ENCODE measurements around the gene GLT8D2. TPM values are rescaled to one million over a fixed set of nuclear protein-coding genes. Genes with fewer than 3 reads are reported as not detected.

GLT8D2 gene
- total RNA-seq, 4 donors from 2014 or later, result 0.61 to 4.8 (median 2.7) TPM; not detected in 1

DNA sequence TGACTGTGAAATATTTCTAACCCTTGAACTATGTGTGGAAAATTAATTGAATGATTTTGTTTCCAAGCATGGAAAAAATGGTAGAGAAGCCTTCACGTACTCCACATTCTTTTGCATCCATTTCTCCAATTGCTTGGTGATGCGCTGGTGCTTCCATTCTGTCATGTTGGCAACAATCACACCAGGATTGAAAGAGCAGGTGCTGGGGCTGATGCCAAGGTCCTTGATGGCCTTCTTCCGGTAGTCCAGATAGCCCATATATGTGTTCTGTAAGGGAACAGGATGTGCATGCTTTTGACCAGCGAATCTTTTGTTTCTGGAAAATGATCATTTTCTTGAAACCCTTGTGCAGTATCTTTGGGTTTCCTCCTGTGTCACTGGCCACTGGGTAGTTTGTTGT, 55.8 kb downstream of the GLT8D2 start:
- peaks cover 0 to 5% (median 0%) of the 10 kb centered on the region in 4 donors for H3K27me3 ChIP-seq
- peaks cover 0 to 22% (median 0%) of the 10 kb centered on the region in 3 donors for H3K36me3 ChIP-seq
- H3K4me3 ChIP-seq, result no peak overlapping the region
- H3K27ac ChIP-seq, result no peak overlapping the region
- no peak for DNase-seq
- intact Hi-C loops (cut with DNase I), result no loop called here
- no peaks in the 10 kb centered on the region for H3K9me3 ChIP-seq
- no peak for TF ChIP-seq POLR2A (IDR thresholded peaks at IDR 0.05)
- TF ChIP-seq, protein P1, sequence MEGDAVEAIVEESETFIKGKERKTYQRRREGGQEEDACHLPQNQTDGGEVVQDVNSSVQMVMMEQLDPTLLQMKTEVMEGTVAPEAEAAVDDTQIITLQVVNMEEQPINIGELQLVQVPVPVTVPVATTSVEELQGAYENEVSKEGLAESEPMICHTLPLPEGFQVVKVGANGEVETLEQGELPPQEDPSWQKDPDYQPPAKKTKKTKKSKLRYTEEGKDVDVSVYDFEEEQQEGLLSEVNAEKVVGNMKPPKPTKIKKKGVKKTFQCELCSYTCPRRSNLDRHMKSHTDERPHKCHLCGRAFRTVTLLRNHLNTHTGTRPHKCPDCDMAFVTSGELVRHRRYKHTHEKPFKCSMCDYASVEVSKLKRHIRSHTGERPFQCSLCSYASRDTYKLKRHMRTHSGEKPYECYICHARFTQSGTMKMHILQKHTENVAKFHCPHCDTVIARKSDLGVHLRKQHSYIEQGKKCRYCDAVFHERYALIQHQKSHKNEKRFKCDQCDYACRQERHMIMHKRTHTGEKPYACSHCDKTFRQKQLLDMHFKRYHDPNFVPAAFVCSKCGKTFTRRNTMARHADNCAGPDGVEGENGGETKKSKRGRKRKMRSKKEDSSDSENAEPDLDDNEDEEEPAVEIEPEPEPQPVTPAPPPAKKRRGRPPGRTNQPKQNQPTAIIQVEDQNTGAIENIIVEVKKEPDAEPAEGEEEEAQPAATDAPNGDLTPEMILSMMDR (IDR thresholded peaks at IDR 0.05), result no peak
- 77 to 91% methylated on average over 4 of the region's 4 CpGs for WGBS, 2 donors
- H3K4me1 ChIP-seq, result no peaks in the 10 kb centered on the region

DNA sequence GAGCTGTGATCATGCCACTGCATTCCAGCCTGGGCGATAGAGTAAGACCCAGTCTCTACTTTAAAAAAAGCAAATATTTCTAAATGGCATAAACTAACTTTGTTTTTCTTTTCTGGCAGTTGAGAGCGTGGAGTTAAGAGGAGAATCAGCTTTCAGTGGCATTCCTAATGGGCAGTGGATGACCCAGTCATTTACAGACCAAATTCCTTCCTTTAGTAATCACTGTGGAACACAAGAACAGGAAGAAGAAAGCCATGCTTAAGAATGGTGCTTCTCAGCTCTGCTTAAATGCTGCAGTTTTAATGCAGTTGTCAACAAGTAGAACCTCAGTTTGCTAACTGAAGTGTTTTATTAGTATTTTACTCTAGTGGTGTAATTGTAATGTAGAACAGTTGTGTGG, 63.2 kb downstream of the GLT8D2 start:
- no peak overlapping the region for H3K27ac ChIP-seq
- no peaks in the 10 kb centered on the region for H3K4me1 ChIP-seq
- no peaks in the 10 kb centered on the region for H3K9me3 ChIP-seq
- no peaks in the 10 kb centered on the region for H3K27me3 ChIP-seq
- no peak for TF ChIP-seq POLR2A (IDR thresholded peaks at IDR 0.05)
- H3K4me3 ChIP-seq, result no peak overlapping the region
- peaks cover 4 to 85% (median 33%) of the 10 kb centered on the region in 3 donors for H3K36me3 ChIP-seq
- DNase-seq, result no peak
- intact Hi-C loops (cut with DNase I), result no loop called here
- WGBS, 2 donors, result 78 to 95% methylated on average over 2 of the region's 2 CpGs

DNA sequence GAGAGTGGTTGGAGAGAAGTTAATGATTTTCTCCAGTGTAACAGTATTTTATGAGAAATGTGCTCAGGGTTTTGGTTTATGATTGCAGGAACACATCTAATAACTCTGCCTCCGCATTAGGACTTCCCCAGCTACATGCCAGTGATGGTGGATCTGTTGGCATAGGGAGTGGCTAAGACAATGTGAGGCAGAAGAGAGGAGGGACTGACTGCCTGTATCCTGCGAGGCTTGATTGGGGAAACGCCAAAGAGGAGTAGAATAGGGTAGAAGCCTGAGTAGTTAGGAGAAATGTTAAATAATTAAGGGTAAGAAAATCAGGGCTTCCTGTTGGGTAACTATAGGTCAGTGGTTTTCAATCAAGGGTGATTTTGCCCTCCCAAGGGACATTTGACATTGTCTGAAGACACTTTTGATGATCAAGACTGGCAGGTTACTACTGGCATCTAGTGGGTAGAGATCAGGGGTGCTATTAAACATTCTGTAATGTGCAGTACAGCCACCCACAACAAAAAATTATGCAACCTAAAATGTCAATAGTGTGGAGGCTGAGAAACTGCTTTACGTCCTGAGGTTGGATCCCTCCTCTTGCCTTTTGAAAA, 71.5 kb downstream of the GLT8D2 start:
- H3K36me3 ChIP-seq, result peaks cover 0 to 76% (median 18%) of the 10 kb centered on the region in 3 donors
- TF ChIP-seq, protein P1 (IDR thresholded peaks at IDR 0.05), result no peak
- TF ChIP-seq POLR2A (IDR thresholded peaks at IDR 0.05), result no peak
- no peaks in the 10 kb centered on the region for H3K27me3 ChIP-seq
- H3K27ac ChIP-seq, result no peak overlapping the region
- DNase-seq, result no peak
- no peaks in the 10 kb centered on the region for H3K9me3 ChIP-seq
- WGBS, 2 donors, result 92 to 100% methylated on average over 4 of the region's 4 CpGs
- no peak overlapping the region for H3K4me3 ChIP-seq
- peaks cover 0 to 13% (median 0%) of the 10 kb centered on the region in 3 donors for H3K4me1 ChIP-seq
- intact Hi-C loops (cut with DNase I), result no loop called here

DNA sequence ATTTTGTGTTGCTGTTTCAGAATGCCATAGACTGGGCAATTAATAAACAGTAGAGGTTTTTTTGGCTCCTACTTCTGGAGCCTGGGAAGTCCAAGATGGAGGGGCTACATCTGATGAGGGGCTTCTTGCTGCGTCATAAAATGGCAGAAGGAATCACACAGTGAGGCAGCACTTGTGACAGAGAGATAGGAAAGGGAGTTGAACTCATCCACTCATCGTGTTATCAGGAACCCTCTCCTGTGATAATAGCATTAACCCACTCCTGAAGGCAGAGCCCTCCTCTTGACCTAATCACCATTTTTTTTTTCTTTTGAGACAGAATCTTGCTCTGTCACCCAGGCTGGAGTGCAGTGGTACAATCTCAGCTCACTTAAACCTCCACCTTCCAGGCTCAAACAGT, 74.6 kb downstream of the GLT8D2 start:
- intact Hi-C loops (cut with DNase I), result no loop called here
- Histone ChIP-seq H3K4me1 (peaks cover 0 to 29% (median 3%) of the 10 kb centered on the region in 3 donors), H3K27me3 (no peaks in the 10 kb centered on the region), H3K27ac (no peak overlapping the region), H3K4me3 (no peak overlapping the region), H3K36me3 (peaks cover 0 to 45% (median 0%) of the 10 kb centered on the region in 3 donors), H3K9me3 (no peaks in the 10 kb centered on the region)
- 81 to 94% methylated on average over 2 of the region's 2 CpGs for WGBS, 2 donors
- no peak for DNase-seq
- no peak for TF ChIP-seq POLR2A (IDR thresholded peaks at IDR 0.05)
- TF ChIP-seq, protein P1 (IDR thresholded peaks at IDR 0.05), result no peak

DNA sequence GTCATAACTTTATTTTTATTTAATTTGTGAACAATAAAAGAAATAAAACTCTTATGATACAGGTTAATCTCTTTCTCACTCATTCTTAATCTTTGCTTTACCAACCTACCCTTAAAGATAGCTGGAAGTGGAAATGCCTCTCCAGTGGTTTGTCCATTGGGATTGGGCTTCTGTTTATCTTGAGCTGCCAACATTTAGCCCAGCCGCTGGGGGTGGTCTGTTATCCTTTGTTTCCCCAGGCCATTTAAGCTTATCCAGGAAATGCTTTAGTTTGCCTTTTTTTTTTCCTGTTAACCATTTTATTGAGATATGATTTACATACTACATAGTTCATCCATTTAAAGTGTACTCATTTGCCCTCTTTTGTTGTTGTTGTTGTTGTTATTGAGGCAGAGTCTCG, 76.1 kb downstream of the GLT8D2 start:
- no peak for TF ChIP-seq POLR2A (IDR thresholded peaks at IDR 0.05)
- TF ChIP-seq, protein P1 (IDR thresholded peaks at IDR 0.05), result no peak
- WGBS, 2 donors, result 65 to 77% methylated on average over 2 of the region's 2 CpGs
- H3K4me3 ChIP-seq, result no peak overlapping the region
- no peaks in the 10 kb centered on the region for H3K27me3 ChIP-seq
- no peak for DNase-seq
- H3K27ac ChIP-seq, result no peak overlapping the region
- H3K4me1 ChIP-seq, result peaks cover 7 to 44% (median 12%) of the 10 kb centered on the region in 3 donors
- intact Hi-C loops (cut with DNase I), result no loop called here
- H3K36me3 ChIP-seq, result peaks cover 0 to 37% (median 0%) of the 10 kb centered on the region in 3 donors
- no peaks in the 10 kb centered on the region for H3K9me3 ChIP-seq

Data from esophagus squamous epithelium (tissue), 5 donors.